ENCODE results near the gene NKX3-2.

DNA sequence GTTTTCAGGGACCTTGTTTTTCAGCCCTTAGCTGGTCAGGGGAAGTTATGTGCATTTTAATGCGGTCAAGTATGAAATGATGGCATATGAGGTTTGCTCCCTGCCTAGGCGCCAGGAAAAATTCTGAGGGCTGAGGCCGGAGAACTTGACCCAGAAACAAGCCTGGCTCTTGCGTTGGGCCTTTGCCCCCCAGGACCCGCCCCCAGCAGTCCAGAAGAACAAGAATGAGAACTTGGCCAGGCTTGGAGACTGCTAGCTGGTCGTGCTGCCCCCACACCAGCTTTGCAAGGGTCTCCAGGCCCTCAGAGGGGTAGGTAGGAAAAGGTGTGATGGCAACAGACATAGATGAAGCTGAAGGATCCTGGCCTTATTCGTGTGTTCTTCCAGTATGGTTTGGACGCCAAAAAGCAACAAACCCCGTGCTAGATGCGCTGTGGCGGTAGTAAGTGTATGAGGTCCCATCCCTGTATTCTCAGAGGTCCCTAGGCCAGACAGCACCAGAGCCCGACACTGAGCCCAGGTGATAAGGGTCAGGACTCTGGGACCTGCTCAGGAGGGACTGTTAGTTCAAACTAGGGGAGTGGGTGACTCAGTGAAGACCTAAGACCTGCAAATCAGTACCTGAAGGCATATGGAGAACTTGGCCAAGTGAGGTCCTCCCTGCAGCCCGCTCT lies 10.5 kb downstream of the NKX3-2 start:
- TF ChIP-seq, protein P1, sequence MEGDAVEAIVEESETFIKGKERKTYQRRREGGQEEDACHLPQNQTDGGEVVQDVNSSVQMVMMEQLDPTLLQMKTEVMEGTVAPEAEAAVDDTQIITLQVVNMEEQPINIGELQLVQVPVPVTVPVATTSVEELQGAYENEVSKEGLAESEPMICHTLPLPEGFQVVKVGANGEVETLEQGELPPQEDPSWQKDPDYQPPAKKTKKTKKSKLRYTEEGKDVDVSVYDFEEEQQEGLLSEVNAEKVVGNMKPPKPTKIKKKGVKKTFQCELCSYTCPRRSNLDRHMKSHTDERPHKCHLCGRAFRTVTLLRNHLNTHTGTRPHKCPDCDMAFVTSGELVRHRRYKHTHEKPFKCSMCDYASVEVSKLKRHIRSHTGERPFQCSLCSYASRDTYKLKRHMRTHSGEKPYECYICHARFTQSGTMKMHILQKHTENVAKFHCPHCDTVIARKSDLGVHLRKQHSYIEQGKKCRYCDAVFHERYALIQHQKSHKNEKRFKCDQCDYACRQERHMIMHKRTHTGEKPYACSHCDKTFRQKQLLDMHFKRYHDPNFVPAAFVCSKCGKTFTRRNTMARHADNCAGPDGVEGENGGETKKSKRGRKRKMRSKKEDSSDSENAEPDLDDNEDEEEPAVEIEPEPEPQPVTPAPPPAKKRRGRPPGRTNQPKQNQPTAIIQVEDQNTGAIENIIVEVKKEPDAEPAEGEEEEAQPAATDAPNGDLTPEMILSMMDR (IDR thresholded peaks at IDR 0.05): no peak
- no peak for TF ChIP-seq POLR2A (IDR thresholded peaks at IDR 0.05)
